Breast epithelium (tissue), 3 donors: ENCODE data around the gene ST3GAL6.

Experiments used
- CTCF ChIP-seq, 3 donors: fragments of 450-650 bp; IDR thresholded peaks; one replicate each; pipeline ENCODE4 v1.5.1; 2016 to 2017; ENCODE audit warnings: antibody characterized with exemption in 3 of 3, mild to moderate bottlenecking in 3 of 3, moderate library complexity in 3 of 3
- POLR2A ChIP-seq: fragments of 450-650 bp; IDR thresholded peaks from one replicate; pipeline ENCODE4 v1.6.1; 2016; ENCODE audit warnings: antibody characterized with exemption, mild to moderate bottlenecking, moderate library complexity
- POLR2AphosphoS5 ChIP-seq, 3 donors: sonication (generic); formaldehyde crosslinking; IDR thresholded peaks; one replicate each; pipeline ENCODE4 v1.6.1; 2017; ENCODE audit warnings: antibody characterized with exemption in 3 of 3

- TF ChIP-seq CTCF (IDR thresholded peaks at IDR 0.05) (no peak), POLR2A (no peak), POLR2AphosphoS5 (IDR thresholded peaks at IDR 0.05) (no peak)
Observed at GRCh38 chr3:98728672-98729071, 34.5 kb upstream of the ST3GAL6 start.
